Activated CD4-positive, alpha-beta T cell treated with anti-CD3 and anti-CD28 coated beads, Interleukin-2, amount 50 U/mL, for 1 hour (primary cell): ENCODE data around the gene TMPRSS5.

Experiments
- DNase-seq: peaks from one replicate; pipeline ENCODE4 v3.0.0-alpha.2; 2020

TMPRSS5 gene

GRCh38 chr11:113666584-113666983, 39.5 kb downstream of the TMPRSS5 start:
- no peak for DNase-seq

DNA sequence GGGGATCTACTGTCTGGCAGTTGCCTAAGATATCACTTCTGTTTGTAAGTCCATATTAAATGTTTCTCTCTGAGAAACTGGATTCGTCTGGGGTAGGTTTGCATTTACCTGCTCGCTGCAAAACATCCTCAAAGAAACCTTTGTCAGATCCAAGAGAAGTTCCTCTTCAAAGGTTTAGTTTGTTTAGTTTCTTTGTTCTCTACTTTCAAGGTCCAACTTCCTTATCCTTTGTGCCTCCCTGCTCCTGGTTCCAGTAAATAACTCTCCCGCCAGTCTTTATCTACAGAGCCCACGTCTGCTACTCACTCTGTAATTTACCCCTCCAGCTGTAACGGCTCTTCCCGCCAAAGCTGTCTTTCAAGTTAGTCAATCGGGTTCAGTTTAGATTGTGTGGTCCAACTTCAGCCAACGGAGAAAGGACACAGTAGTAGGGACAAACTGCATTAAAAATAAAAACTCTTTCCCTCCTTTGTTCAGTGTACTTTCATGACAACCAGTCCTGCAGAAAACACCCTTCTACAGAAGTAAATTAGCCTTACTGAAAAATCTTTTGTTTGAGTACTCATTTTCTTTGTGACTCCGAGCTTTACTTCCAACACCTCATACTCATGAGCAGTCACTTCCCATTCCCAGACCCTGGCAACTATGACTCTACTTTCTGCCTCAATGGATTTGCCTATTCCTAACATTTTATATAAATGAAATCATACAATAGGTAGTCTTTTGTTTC, 41.0 kb downstream of the TMPRSS5 start:
- no peak for DNase-seq

DNA sequence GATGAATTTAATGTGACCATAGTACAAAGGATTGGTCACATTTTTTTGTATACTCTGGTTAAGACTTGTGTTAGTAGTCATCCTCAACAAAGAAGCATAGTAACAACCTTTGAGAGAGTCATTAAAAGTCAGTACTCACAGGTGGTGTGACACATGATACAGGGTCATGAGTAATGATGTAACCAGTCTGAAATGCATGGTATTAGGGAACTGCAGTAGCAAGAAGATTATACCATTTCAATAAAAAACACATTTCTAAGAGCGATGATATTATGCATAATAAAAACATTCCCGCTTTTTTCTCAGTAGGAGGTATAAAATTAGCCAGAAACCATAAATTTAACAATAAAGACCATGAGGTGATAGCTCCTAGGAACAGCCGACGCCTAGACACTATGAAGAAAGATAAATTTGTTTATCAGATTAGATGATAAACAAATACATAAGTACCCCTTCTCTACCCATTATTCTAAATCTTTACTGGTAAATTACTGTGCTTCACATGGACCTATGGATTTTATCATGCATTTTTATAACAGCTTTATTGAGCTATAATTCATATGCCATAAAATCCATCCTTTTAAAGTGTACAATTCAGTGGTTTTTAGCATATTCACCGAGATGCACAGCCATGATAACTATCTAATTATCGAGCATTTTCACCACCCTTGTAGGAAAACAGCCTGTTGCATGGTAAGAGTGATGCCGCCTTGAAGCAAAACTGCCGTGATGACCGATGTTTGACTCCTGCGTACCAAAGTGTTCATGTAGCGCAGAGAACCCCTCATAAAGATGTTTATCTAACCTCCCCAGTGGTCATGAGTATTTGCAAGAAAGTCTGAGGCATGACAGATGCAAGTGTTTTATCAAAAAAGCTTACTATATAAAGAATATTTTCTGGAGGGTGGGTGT, 41.8 kb downstream of the TMPRSS5 start:
- no peak for DNase-seq

- no peak for DNase-seq
Observed at GRCh38 chr11:113663567-113663966, 42.5 kb downstream of the TMPRSS5 start.

GRCh38 chr11:113655771-113656170, 50.3 kb downstream of the TMPRSS5 start:
- DNase-seq = no peak

DNA sequence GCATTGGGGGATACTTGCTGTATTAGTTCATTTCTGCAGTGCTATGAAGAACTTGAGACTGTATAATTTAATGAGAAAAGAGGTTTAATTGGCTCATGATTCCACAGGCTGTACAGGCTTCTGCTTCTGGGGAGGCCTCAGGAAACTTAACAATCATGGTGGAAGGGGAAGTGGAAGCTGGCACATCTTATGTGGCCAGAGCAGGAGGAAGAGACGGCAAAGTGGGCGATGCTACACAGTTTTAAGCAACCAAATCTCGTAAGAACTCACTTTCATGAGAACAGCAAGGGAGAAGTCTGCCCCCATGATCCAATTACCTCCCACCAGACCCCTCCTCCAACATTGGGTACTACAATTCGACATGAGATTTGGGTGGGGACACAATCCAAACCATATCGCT, 55.1 kb downstream of the TMPRSS5 start:
- no peak for DNase-seq

GRCh38 chr11:113649311-113649710, 56.8 kb downstream of the TMPRSS5 start:
- no peak for DNase-seq

- DNase-seq = no peak
Observed at GRCh38 chr11:113647856-113648255, 58.3 kb downstream of the TMPRSS5 start.

GRCh38 chr11:113647108-113647507, 59.0 kb downstream of the TMPRSS5 start:
- DNase-seq = no peak

GRCh38 chr11:113645593-113646349, 60.3 kb downstream of the TMPRSS5 start:
- no peak for DNase-seq

- DNase-seq = no peak
Observed at GRCh38 chr11:113644605-113645004, 61.5 kb downstream of the TMPRSS5 start.

DNA sequence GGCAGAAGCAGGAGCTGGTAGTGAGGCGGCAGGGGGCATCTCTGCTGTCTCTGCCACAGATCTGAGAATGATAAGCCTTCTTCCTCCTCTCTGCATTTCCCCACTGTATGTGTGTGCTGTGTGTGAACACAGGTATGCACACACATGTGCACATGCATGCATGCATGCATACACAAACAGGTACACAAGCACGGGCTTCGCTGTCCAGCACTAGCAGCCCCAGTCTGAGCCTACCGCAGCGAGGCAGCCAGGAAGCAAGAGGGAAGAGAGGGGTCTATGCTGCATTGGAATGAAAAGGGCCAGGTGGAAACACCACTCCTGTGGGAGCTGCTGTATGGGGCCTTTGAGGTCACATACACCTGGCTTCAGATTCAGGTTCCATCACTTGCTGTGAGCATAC, 62.4 kb downstream of the TMPRSS5 start:
- DNase-seq = no peak

DNA sequence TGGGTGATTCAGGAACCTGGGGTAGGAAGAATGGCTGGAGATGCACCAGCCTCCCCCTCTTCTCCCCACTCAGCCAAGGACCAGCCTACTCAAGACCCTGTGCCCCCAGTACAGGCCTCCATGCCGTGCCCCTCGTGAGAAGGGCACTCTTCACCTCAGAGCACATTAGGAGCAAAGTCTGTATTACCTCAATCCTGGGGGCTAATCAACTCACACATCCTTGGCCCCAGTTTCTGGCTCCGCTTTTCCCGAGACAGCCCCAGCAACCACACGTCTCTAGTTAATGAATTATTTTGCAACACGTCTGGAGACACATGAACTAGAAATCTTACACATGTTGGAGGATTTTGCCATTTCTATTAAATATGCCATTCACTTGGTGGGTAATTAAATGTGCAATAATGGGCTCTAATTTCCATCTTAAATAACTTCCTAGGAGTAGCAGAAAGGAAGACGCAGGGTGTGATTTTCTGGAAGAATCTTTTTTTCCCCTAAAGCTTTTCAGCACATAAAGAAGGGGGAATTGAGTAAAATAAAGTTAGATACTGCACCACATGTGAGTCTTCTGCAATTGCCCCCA, 63.0 kb downstream of the TMPRSS5 start:
- DNase-seq = no peak

- DNase-seq = no peak
Observed at GRCh38 chr11:113642090-113642489, 64.0 kb downstream of the TMPRSS5 start.

- no peak for DNase-seq
Observed at GRCh38 chr11:113638376-113638775, 67.7 kb downstream of the TMPRSS5 start.

DNA sequence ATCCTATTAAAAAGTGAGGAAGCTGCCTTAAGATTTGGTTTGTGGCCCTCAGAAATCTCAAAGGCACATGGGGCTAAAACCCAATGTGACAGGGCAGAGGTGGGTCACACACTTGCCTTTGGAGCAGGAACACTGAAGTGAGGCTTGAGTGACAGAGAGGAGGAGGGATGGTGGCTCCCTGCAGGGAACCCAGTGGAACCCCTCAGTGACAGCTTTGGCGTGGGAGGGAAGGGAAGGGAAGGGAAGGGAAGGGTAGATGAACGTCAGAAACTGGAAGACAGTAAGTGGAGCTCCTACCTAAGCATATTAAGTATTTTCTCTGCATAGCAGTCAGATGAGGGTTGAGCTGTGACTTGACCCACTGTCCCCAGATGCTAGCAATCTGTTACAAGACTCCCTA, 68.5 kb downstream of the TMPRSS5 start:
- no peak for DNase-seq
